Measurements from ENCODE around the gene BSPRY.

- TF ChIP-seq CTCF (IDR thresholded peaks at IDR 0.05) (no peak), POLR2A (IDR thresholded peaks at IDR 0.05) (no peak)
Observed at GRCh38 chr9:113348437-113348836, 904 bp upstream of the BSPRY start.

Measured in uterus (tissue), 2 donors.